GM19328 (cell line): ENCODE data around the gene GAREM1.

Experiments
- ATAC-seq: cut with Tn5 transposase; IDR thresholded peaks from one replicate; pipeline ENCODE4 v1.9.1; 2021; ENCODE audit warnings: mild to moderate bottlenecking, moderate library complexity; ENCODE audit not compliant: unreplicated experiment

GAREM1 gene

GRCh38 chr18:32459361-32460101 lies 11.2 kb downstream of the GAREM1 start:
- ATAC-seq = no peak

GRCh38 chr18:32455361-32455760 lies 15.3 kb downstream of the GAREM1 start:
- no peak for ATAC-seq

- no peak for ATAC-seq
Measured at GRCh38 chr18:32454593-32454992, 16.1 kb downstream of the GAREM1 start.

DNA sequence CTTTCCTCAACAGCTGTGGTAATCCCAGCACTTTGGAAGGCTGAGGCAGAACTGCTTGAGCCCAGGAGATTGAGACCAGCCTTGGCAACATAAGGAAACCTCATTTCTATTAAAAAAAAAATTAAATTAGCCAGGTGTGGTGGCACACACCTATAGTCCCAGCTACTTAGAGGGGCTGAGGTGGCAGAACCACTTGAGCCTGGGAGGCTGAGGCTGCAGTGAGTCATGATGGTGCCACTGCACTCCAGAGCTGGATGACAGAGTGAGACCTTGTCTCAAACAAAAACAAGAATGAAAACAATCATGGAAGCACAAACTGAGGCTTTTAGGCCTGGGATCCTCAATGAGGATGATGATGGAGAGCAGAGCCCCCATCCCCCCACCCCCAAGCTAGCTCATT lies 19.8 kb downstream of the GAREM1 start:
- ATAC-seq = no peak

- ATAC-seq = no peak
Measured at GRCh38 chr18:32450026-32450691, 20.5 kb downstream of the GAREM1 start.

DNA sequence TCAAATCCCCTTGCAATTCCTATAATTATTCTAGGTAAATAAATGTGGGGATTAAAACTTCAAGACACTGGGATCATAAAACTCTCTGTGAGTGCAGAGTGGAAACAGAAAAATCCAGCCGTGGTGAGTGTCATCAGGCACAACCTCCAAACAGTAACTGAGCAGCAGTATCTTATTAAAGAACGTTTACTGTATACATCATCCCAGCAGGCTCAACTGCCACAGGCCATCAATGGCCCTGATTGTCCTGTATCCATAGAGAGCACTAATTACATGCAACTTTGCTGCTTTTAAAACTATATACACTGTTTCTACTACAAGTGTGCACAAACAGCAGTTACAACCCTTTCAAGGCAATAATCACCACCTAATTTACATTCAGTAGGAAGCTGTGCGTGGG lies 23.9 kb downstream of the GAREM1 start:
- ATAC-seq = no peak

DNA sequence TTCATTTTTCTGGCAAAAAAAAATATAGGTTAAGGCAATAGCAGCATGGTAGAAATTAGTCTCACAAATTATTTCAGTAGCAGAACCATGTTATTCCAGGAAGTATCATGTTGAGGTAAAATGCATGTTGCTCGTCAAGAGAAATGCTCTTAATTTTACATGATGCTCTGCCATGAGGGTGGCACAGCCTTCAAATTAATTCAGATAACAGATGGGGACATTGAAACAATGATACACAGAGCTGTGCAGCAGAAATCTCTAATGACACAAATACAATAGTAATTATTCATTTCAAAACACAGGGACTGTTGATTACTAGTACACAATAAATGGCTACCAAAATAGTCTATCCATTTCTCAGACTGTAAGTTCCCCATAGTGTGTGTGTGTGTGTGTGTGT lies 24.8 kb downstream of the GAREM1 start:
- no peak for ATAC-seq

DNA sequence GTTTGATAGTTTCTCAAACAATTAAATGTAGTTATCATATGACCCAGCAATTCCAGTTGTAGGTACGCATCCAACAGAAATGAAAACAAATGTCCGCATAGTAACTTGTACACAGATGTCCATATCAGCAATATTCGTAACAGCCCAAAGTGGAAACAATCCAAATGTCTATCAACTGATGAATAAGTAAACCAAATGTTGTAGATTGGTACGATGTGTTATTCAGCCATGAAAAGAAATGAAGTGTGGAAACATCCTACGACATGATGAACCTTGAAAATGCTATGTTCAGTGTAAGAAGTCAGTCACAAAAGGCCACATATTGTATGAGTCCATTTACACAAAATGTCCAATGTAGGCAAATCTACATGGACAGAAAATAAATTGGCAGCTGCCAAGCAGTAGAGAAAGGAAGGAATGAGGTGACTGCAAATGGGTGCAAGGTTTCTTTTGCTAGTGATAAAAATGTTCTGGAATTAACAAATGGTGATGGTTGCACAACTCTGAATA lies 26.9 kb downstream of the GAREM1 start:
- ATAC-seq = no peak

- ATAC-seq = no peak
Measured at GRCh38 chr18:32443033-32443705, 27.5 kb downstream of the GAREM1 start.

DNA sequence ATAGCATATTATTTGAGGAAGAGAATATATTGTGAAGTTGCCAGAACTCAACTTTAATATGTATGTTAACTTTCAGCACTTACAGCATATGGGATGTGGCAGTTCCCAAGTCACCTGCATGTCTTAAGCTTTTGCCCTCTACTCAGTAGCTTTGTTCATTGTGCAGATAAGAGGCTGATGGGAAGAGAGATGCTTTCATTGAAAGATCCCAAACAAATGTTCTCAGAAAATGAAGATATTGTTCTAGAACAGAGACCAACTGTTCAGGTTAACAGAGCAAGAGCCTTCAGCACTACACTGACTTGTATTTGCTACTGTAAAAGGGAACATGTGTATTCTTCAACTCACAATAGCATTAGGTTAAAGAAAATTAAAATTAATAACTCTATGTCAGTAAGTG lies 28.1 kb downstream of the GAREM1 start:
- no peak for ATAC-seq

DNA sequence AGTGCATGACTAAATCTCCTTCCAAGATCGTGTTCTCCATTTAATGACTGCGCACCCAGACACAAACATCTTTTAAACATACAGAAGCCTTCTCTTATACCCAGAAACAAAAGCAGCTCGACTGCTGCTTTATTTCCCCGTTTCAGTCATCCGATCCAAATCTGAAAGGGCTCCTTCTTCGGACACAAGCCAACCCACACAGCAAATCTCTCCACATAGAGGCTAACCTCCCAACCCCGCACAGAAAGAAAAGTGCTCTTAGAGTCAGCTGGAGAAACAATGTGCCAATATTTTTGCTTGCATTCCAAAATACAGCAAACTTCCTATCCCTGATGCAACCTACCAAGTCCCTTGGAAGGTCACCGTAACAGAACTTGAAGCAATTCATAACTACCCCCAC lies 29.1 kb downstream of the GAREM1 start:
- no peak for ATAC-seq

GRCh38 chr18:32440518-32440917 lies 30.2 kb downstream of the GAREM1 start:
- no peak for ATAC-seq

DNA sequence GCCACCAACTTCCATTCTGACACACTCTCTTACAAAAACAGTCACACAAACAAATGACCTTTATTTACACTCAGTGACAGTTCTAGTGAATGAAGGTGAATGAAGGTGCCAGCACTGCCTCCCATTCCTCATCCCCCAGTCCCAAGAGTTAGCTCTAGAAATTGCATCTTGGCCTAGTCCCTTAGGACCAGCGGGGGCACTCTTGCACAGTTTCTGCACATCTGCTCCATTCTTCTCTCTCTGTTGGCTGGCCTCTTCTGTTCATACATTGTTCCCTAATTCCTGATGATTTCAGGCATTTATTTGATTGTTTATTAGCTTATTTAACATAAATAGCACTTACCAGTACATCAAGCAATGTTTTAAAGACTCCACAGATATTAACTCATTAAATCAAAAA lies 30.9 kb downstream of the GAREM1 start:
- ATAC-seq = no peak

GRCh38 chr18:32439241-32439640 lies 31.4 kb downstream of the GAREM1 start:
- ATAC-seq = no peak

DNA sequence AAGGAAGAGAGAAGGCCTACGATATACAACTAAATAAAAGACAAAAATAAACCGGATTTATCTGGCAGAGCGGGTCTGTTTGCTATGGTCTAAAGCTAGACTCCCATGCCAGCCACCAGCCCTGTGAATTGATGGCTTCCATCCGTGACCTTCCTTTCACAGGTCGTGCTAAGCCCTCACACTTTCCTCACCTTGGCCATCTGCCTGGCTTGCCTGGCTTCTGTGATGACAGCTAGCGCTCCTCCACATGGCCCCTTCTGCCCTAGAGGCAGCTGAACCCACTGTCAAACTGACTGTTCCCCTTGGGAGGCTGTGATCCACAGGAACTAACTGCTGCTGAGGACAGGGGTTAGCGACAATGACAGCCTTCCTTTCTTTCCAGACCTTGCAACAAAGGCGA lies 32.5 kb downstream of the GAREM1 start:
- ATAC-seq = no peak

GRCh38 chr18:32437100-32437834 lies 33.4 kb downstream of the GAREM1 start:
- ATAC-seq = no peak

DNA sequence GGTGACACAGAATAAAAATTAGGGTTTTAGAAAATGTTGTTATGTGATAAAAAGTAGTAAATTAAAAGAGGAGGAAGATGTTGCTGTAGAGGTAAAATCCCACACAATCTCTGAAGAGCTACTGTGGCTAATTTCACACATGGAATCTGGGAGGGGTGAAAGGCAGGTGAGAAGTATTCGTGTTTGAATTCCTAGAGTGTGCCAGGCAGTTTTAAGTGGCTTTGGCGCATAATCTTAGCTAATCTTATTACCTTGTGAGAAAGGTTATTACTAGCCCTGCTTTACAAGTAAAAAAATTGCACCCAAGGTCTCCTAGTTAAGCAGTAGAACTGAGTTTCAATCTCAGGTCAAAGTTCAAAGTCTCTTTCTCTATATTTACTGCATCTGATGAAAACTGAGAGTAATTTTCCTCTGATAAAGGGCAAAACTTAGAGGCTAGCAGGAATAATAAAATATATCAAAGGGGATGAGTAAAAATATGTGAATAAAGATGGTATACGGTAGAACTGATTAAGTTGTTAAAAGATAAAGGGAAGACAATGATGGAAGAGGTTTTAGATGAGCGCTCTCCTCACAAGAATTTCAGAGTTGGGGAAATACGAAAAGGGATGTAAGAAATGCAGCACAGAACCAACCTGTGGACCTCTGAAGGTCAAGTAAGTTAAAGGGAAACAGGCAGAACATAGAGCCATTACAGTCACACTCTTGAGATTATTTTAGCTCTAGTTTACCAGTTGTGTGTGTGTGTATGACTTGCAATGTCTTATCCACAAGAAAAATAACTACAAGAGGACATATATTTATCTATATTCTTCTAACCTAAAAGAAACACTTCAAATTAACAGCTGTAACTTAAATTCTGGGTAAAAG lies 34.8 kb downstream of the GAREM1 start:
- no peak for ATAC-seq

- no peak for ATAC-seq
Measured at GRCh38 chr18:32431753-32432152, 38.9 kb downstream of the GAREM1 start.

DNA sequence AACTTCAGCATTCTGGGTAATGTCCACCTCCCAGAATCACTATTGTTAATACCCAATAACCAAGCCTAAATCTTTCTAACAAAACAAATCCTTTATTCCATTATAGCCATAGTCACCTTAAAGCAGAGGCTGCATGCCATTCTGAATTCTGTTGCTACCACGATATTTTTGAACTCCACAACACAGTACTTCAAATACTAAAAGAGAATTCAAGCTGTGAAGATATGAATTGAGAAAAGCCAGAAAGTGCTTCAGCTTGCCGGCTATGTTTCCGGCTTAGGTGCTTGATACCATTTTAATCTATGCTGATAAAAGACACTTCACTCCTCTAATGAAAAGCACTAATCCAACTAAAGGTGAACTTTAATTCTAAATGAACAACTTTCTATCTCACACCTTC lies 41.3 kb downstream of the GAREM1 start:
- no peak for ATAC-seq
